HepG2 (cell line): ENCODE measurements around the gene VPS25. TPM values are rescaled to one million over a fixed set of nuclear protein-coding genes. Genes with fewer than 3 reads are reported as not detected.

Experiments
- HHEX ChIP-seq: IDR thresholded peaks from 2 replicates; pipeline ENCODE4 v1.6.1; 2016; ENCODE audit warnings: control low read depth
- NFE2L1 ChIP-seq: sonication (generic); formaldehyde crosslinking; IDR thresholded peaks from 2 replicates; pipeline ENCODE4 v1.4.0; 2020; ENCODE audit warnings: missing genetic modification reagents, mild to moderate bottlenecking, borderline replicate concordance
- PPARG ChIP-seq: conservative IDR thresholded peaks from 2 replicates; pipeline ENCODE4 v1.6.1; 2016; ENCODE audit warnings: missing biosample characterization, missing genetic modification reagents
- SAP130 ChIP-seq: IDR thresholded peaks from 2 replicates; pipeline ENCODE4 v1.6.1; 2016; ENCODE audit warnings: low read depth
- SIX1 ChIP-seq: sonication (generic); formaldehyde crosslinking; IDR thresholded peaks from 2 replicates; pipeline ENCODE4 v1.4.0; 2020; ENCODE audit warnings: missing genetic modification reagents, borderline replicate concordance
- SP140L ChIP-seq: sonication (generic); formaldehyde crosslinking; IDR thresholded peaks from 2 replicates; pipeline ENCODE4 v1.4.0; 2020; ENCODE audit warnings: missing genetic modification reagents, borderline replicate concordance
- TARDBP ChIP-seq: sonication (generic); formaldehyde crosslinking; IDR thresholded peaks from 2 replicates; pipeline ENCODE4 v1.8.0; 2022; ENCODE audit warnings: mild to moderate bottlenecking, missing genetic modification reagents
- ZBTB38 ChIP-seq: sonication (generic); formaldehyde crosslinking; IDR thresholded peaks from 2 replicates; pipeline ENCODE4 v1.5.1; 2020; ENCODE audit warnings: mild to moderate bottlenecking, missing genetic modification reagents
- ZBTB8A ChIP-seq: sonication (generic); formaldehyde crosslinking; IDR thresholded peaks from 2 replicates; pipeline ENCODE4 v1.4.0; 2020; ENCODE audit warnings: mild to moderate bottlenecking, low read depth, missing genetic modification reagents, borderline replicate concordance
- ZKSCAN8 ChIP-seq: IDR thresholded peaks from 2 replicates; pipeline ENCODE4 v1.6.1; 2016; ENCODE audit warnings: borderline replicate concordance, missing genetic modification reagents, missing compliant biosample characterization
- polyA plus RNA-seq, 8 experiments: library from polyadenylated mRNA; depleted of rRNA in 3 of 8; stranded (reverse) in 7 of 8; unstranded in 1 of 8; fragments of >200 nt; fragmentation: Illumina TruSeq in 4 of 8; extraction: Trizol in 4 of 8; gene quantifications; 2 replicates each; pipeline versions ENCODE4 v1.2.1 to v1.2.3, GENCODE V29; 2011 to 2016; ENCODE audit warnings: low read depth in 4 of 8, missing spikeins in 1 of 8, mixed read lengths in 1 of 8; ENCODE audit not compliant: insufficient read depth in 1 of 8
- total RNA-seq, 5 experiments: library from RNA; depleted of rRNA; stranded (reverse); fragments of >200 nt; fragmentation: Illumina TruSeq; extraction: Trizol; gene quantifications; 2 replicates each; pipeline ENCODE4 v1.2.3, GENCODE V29; 2016; ENCODE audit warnings: low read depth in 1 of 5
- TF ChIP-seq, protein P1 (sequence below): IDR thresholded peaks from 2 replicates; pipeline ENCODE4 v1.6.1; 2016; ENCODE audit warnings: mild to moderate bottlenecking
- TF ChIP-seq, protein P2 (sequence below): sonication (generic); formaldehyde crosslinking; IDR thresholded peaks from 2 replicates; pipeline ENCODE4 v1.4.0; 2020; ENCODE audit warnings: missing genetic modification reagents
- TF ChIP-seq, protein P3 (sequence below): sonication (generic); formaldehyde crosslinking; IDR thresholded peaks from 2 replicates; pipeline ENCODE4 v1.8.0; 2022; ENCODE audit warnings: missing genetic modification reagents, low read depth, mild to moderate bottlenecking, borderline replicate concordance
- TF ChIP-seq, protein P4 (sequence below): sonication (generic); formaldehyde crosslinking; IDR thresholded peaks from 2 replicates; pipeline ENCODE4 v1.5.0; 2020; ENCODE audit warnings: mild to moderate bottlenecking, missing genetic modification reagents, borderline replicate concordance
- TF ChIP-seq, protein P5 (sequence below): sonication (generic); formaldehyde crosslinking; IDR thresholded peaks from 2 replicates; pipeline ENCODE4 v1.9.0; 2021; ENCODE audit warnings: missing genetic modification reagents, borderline replicate concordance

The VPS25 gene
- total and polyA plus RNA-seq, 2 of the 13 experiments (the other 11 are each of a cell fraction or from before 2014, with no cell fraction given) = 161 to 249 TPM

DNA sequence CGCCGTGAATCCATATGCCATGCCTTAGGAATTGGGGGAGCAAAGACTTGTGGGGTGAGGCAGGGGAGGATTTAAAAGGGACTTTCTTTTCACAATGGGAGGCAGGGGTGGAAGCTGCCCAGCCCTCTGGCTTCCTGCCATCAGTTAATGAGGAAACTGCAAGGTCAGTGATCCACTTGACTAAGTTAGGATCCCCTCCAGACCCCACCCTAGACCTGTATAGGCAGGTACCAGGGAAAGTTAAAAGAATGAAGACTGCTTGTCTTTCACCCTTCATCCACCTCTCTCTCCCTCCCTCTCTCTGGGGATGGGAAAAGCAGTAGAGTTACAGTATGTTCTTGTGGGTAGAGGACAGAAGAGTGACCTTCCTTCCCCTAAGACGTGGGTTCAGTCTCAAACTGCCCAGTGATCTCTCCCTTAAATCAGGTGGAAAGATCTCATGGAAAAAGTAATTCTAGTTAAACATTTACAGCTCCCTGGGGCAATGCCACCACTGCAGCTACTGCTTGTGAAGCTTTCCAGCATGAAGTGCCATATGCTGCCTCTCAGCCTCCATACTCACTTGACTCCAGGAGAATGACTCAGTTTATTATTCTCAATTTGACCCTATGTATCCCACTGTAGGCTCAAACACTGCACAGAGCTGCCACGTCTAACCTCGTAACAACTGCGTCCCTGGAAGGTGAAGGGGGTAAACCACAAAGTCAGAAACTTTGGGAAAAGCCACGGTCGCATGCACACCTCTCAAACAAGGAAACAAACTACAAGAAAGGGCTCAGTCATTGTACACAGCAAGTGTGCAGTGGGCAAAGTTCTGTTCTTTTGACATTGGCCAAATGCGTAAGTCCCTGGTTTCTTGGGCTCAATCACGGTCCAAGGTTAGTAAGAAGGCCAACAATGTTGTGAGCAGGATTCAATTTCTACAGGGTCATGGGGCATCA, 24.1 kb downstream of the VPS25 start (continued):
- TF ChIP-seq, protein P1, sequence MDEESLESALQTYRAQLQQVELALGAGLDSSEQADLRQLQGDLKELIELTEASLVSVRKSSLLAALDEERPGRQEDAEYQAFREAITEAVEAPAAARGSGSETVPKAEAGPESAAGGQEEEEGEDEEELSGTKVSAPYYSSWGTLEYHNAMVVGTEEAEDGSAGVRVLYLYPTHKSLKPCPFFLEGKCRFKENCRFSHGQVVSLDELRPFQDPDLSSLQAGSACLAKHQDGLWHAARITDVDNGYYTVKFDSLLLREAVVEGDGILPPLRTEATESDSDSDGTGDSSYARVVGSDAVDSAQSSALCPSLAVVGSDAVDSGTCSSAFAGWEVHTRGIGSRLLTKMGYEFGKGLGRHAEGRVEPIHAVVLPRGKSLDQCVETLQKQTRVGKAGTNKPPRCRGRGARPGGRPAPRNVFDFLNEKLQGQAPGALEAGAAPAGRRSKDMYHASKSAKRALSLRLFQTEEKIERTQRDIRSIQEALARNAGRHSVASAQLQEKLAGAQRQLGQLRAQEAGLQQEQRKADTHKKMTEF (CRISPR knock-in tag) = 0 out of 2 replicates have a peak, but pooled peaks have one; percentile 20
- TF ChIP-seq ZBTB8A = 0 out of 2 replicates have a peak, but pooled peaks have one; percentile 64
- 0 out of 2 replicates have a peak, but pooled peaks have one; percentile 9 for TF ChIP-seq SIX1 (CRISPR knock-in tag)
- TF ChIP-seq NFE2L1 (CRISPR knock-in tag) = no peak
- TF ChIP-seq, protein P2, sequence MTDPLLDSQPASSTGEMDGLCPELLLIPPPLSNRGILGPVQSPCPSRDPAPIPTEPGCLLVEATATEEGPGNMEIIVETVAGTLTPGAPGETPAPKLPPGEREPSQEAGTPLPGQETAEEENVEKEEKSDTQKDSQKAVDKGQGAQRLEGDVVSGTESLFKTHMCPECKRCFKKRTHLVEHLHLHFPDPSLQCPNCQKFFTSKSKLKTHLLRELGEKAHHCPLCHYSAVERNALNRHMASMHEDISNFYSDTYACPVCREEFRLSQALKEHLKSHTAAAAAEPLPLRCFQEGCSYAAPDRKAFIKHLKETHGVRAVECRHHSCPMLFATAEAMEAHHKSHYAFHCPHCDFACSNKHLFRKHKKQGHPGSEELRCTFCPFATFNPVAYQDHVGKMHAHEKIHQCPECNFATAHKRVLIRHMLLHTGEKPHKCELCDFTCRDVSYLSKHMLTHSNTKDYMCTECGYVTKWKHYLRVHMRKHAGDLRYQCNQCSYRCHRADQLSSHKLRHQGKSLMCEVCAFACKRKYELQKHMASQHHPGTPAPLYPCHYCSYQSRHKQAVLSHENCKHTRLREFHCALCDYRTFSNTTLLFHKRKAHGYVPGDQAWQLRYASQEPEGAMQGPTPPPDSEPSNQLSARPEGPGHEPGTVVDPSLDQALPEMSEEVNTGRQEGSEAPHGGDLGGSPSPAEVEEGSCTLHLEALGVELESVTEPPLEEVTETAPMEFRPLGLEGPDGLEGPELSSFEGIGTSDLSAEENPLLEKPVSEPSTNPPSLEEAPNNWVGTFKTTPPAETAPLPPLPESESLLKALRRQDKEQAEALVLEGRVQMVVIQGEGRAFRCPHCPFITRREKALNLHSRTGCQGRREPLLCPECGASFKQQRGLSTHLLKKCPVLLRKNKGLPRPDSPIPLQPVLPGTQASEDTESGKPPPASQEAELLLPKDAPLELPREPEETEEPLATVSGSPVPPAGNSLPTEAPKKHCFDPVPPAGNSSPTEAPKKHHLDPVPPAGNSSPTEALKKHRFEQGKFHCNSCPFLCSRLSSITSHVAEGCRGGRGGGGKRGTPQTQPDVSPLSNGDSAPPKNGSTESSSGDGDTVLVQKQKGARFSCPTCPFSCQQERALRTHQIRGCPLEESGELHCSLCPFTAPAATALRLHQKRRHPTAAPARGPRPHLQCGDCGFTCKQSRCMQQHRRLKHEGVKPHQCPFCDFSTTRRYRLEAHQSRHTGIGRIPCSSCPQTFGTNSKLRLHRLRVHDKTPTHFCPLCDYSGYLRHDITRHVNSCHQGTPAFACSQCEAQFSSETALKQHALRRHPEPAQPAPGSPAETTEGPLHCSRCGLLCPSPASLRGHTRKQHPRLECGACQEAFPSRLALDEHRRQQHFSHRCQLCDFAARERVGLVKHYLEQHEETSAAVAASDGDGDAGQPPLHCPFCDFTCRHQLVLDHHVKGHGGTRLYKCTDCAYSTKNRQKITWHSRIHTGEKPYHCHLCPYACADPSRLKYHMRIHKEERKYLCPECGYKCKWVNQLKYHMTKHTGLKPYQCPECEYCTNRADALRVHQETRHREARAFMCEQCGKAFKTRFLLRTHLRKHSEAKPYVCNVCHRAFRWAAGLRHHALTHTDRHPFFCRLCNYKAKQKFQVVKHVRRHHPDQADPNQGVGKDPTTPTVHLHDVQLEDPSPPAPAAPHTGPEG (CRISPR knock-in tag) = peak; percentile 68; the same call in 1 of the 2 replicates
- peak; percentile 73 for TF ChIP-seq SAP130 (CRISPR knock-in tag)
- peak; percentile 36; the same call in 1 of the 2 replicates for TF ChIP-seq TARDBP (CRISPR knock-in tag)
- TF ChIP-seq HHEX = no peak
- TF ChIP-seq SP140L = 0 out of 2 replicates have a peak, but pooled peaks have one; percentile 48
- TF ChIP-seq, protein P3, sequence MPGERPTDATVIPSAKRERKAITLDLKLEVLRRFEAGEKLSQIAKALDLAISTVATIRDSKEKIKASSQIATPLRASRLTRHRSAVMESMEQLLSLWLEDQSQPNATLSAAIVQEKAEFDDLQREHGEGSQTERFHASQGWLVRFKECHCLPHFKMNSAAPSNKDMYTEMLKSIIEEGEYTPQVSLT (CRISPR knock-in tag) = 0 out of 2 replicates have a peak, but pooled peaks have one; percentile 17
- TF ChIP-seq PPARG = 0 out of 2 replicates have a peak, but pooled peaks have one; percentile 45
- TF ChIP-seq, protein P4, sequence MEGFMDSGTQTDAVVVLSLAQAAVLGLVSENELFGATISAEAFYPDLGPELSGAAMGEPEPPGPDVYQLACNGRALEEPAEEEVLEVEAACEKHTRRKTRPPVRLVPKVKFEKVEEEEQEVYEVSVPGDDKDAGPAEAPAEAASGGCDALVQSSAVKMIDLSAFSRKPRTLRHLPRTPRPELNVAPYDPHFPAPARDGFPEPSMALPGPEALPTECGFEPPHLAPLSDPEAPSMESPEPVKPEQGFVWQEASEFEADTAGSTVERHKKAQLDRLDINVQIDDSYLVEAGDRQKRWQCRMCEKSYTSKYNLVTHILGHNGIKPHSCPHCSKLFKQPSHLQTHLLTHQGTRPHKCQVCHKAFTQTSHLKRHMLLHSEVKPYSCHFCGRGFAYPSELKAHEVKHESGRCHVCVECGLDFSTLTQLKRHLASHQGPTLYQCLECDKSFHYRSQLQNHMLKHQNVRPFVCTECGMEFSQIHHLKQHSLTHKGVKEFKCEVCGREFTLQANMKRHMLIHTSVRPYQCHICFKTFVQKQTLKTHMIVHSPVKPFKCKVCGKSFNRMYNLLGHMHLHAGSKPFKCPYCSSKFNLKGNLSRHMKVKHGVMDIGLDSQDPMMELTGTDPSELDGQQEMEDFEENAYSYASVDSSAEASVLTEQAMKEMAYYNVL = peak; percentile 33; the same call in 1 of the 2 replicates
- TF ChIP-seq, protein P5, sequence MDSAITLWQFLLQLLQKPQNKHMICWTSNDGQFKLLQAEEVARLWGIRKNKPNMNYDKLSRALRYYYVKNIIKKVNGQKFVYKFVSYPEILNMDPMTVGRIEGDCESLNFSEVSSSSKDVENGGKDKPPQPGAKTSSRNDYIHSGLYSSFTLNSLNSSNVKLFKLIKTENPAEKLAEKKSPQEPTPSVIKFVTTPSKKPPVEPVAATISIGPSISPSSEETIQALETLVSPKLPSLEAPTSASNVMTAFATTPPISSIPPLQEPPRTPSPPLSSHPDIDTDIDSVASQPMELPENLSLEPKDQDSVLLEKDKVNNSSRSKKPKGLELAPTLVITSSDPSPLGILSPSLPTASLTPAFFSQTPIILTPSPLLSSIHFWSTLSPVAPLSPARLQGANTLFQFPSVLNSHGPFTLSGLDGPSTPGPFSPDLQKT (CRISPR knock-in tag) = no peak
- peak; percentile 49; the same call in 1 of the 2 replicates for TF ChIP-seq ZBTB38
- TF ChIP-seq ZKSCAN8 (CRISPR knock-in tag) = peak; percentile 34; the same call in 1 of the 2 replicates
